K562 (cell line): ENCODE data around the gene LIX1. TPM values are rescaled to one million over a fixed set of nuclear protein-coding genes. Genes with fewer than 3 reads are reported as not detected.

ENCODE experiments used
- CBFA2T3 ChIP-seq: fragments of 450-650 bp; IDR thresholded peaks from 2 replicates; pipeline ENCODE4 v1.6.1; 2017
- CREB5 ChIP-seq: fragments of 250-450 bp; sonication (Bioruptor Pico); IDR thresholded peaks from 2 replicates; pipeline ENCODE4 v1.5.0; 2020; ENCODE audit warnings: mild to moderate bottlenecking
- ESRRB ChIP-seq: fragments of 250-450 bp; sonication (Bioruptor Pico); IDR thresholded peaks from 2 replicates; pipeline ENCODE4 v1.5.0; 2020; ENCODE audit warnings: mild to moderate bottlenecking, moderate library complexity, borderline replicate concordance
- GTF2B ChIP-seq: IDR thresholded peaks from 2 replicates; pipeline ENCODE4 v1.6.1; 2011; ENCODE audit not compliant: insufficient read length; ENCODE audit errors: extremely low read depth
- L3MBTL2 ChIP-seq: fragments of 450-650 bp; IDR thresholded peaks from 2 replicates; pipeline ENCODE4 v1.6.1; 2016; ENCODE audit warnings: mild to moderate bottlenecking, moderate library complexity
- PATZ1 ChIP-seq: fragments of 250-450 bp; sonication (Bioruptor Pico); IDR thresholded peaks from 2 replicates; pipeline ENCODE4 v1.5.0; 2020; ENCODE audit warnings: mild to moderate bottlenecking, borderline replicate concordance
- SMARCA4 ChIP-seq: fragments of 450-650 bp; IDR thresholded peaks from 2 replicates; pipeline ENCODE4 v1.6.1; 2016
- STAT6 ChIP-seq: sonication (generic); formaldehyde crosslinking; IDR thresholded peaks from 2 replicates; pipeline ENCODE4 v1.8.1; 2023; ENCODE audit warnings: mild to moderate bottlenecking, missing genetic modification reagents
- USF2 ChIP-seq: sonication (generic); formaldehyde crosslinking; IDR thresholded peaks from 2 replicates; pipeline ENCODE4 v1.5.0; 2020; ENCODE audit warnings: missing genetic modification reagents
- ZNF175 ChIP-seq: fragments of 200-800 bp; sonication (Bioruptor generic); IDR thresholded peaks from 2 replicates; pipeline ENCODE4 v1.6.1; 2016; ENCODE audit warnings: low read depth, mild to moderate bottlenecking, missing genetic modification characterization, missing compliant biosample characterization
- ZNF431 ChIP-seq: sonication (generic); formaldehyde crosslinking; IDR thresholded peaks from 2 replicates; pipeline ENCODE4 v1.8.0; 2022; ENCODE audit warnings: mild to moderate bottlenecking, missing genetic modification reagents
- ZNF445 ChIP-seq: fragments of 250-450 bp; sonication (Bioruptor Pico); IDR thresholded peaks from 2 replicates; pipeline ENCODE4 v1.4.0; 2020; ENCODE audit warnings: low read depth, mild to moderate bottlenecking, moderate library complexity
- polyA plus RNA-seq, 8 experiments: library from polyadenylated mRNA; depleted of rRNA in 4 of 8; stranded (reverse) in 5 of 8; unstranded in 3 of 8; fragments of >200 nt; fragmentation: Nextera tagmentation in 2 of 8; fragmentation: Illumina TruSeq in 1 of 8; extraction: Ambion mirVana in 2 of 8; extraction: Trizol in 1 of 8; gene quantifications; 2 replicates each; pipeline versions ENCODE4 v1.2.1 to v1.2.3, GENCODE V29; 2011 to 2014; ENCODE audit warnings: inconsistent platforms in 1 of 8, missing spikeins in 1 of 8
- total RNA-seq, 7 experiments: library from RNA; depleted of rRNA in 6 of 7; stranded (reverse); fragments of >200 nt in 6 of 7; fragmentation: Illumina TruSeq in 2 of 7; extraction: Trizol in 2 of 7; gene quantifications; 2 replicates each; pipeline versions ENCODE4 v1.2.1 to v1.2.3, GENCODE V29; 2011 to 2021; ENCODE audit warnings: low replicate concordance in 1 of 7

The LIX1 gene
- total and polyA plus RNA-seq, 9 of the 15 experiments (the other 6 are each of a cell fraction or from before 2014, with no cell fraction given) = 0.01 to 0.18 TPM; not detected in 7

- TF ChIP-seq STAT6 (CRISPR knock-in tag) = no peak
- no peak for TF ChIP-seq ZNF445 (CRISPR knock-in tag)
- no peak for TF ChIP-seq ZNF175 (CRISPR knock-in tag)
- TF ChIP-seq CREB5 (CRISPR knock-in tag) = no peak
- no peak for TF ChIP-seq ESRRB
- no peak for TF ChIP-seq CBFA2T3
- TF ChIP-seq L3MBTL2 = peak; percentile 51; the same call in 1 of the 2 replicates
- no peak for TF ChIP-seq PATZ1 (CRISPR knock-in tag)
- peak; percentile 17; the same call in 1 of the 2 replicates for TF ChIP-seq USF2
- TF ChIP-seq ZNF431 (CRISPR knock-in tag) = no peak
- TF ChIP-seq SMARCA4 = no peak
- no peak for TF ChIP-seq GTF2B
Observed at GRCh38 chr5:97071101-97071500, 71.3 kb downstream of the LIX1 start (continued).
